ENCODE data around the gene RHOT1.

Gene RHOT1

DNA sequence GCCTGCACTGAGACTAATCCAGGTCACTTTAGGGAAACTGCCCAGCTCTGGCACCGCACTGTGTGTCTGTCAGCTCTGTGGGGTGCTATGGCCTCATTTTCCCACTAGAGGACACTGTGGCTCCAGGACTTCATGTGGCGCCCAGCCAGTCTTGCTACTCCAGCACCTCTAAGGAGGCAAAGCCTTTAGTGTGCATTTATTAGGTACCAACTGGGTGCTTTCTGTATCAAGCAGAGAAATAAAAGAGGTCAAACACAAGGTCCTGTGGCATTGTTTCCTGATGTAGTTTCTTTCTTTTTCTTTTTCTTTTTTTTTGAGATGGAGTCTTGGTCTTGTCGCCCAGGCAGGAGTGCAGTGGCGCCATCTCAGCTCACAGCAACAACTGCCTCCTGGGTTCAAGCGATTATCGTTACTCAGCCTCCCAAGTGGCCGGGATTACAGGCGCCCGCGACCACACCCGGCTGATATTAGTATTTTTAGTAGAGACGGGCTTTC is 110.9 kb downstream of the RHOT1 start:
- H3K79me2 ChIP-seq (ENCODE audit: control insufficient read depth, insufficient read depth, low read length, poor library complexity), result no peaks in the 10 kb centered on the region
- H3K4me2 ChIP-seq (ENCODE audit: low read length), result no peak overlapping the region

GRCh38 chr17:32256012-32256700 is 113.9 kb downstream of the RHOT1 start:
- Histone ChIP-seq H2AFZ (ENCODE audit: insufficient read depth, low read length, poor library complexity) (no peak overlapping the region), H2BK5ac (ENCODE audit: low read depth, low read length, poor library complexity) (no peak overlapping the region), H4K12ac (ENCODE audit: low read depth, low read length) (no peak overlapping the region), H3K14ac (ENCODE audit: low read length) (no peak overlapping the region), H3K27me3 (ENCODE audit: insufficient read depth, low read length) (no peaks in the 10 kb centered on the region), H3K79me1 (ENCODE audit: low read length) (no peaks in the 10 kb centered on the region), H3K79me2 (ENCODE audit: control insufficient read depth, insufficient read depth, low read length, poor library complexity) (no peaks in the 10 kb centered on the region), H3K9me3 (ENCODE audit: insufficient read depth, low read depth, low read length) (no peaks in the 10 kb centered on the region), H2BK120ac (ENCODE audit: insufficient read depth, low read length, poor library complexity) (no peak overlapping the region), H2BK12ac (ENCODE audit: low read length) (no peak overlapping the region), H3K23ac (ENCODE audit: low read length) (no peak overlapping the region), H3K4me3 (ENCODE audit: low read depth, low read length) (peak overlapping the region; percentile 30), H3K4ac (ENCODE audit: low read depth, low read length) (no peak overlapping the region), H2AK5ac (ENCODE audit: low read length) (no peak overlapping the region), H3K4me1 (ENCODE audit: control insufficient read depth in 1 of 2, insufficient read depth in 2 of 2, low read length in 2 of 2) (no peaks in the 10 kb centered on the region), H3K9ac (ENCODE audit: low read length) (no peak overlapping the region), H3K27ac (ENCODE audit: low read depth, low read length) (no peak overlapping the region), H4K91ac (ENCODE audit: low read depth, low read length) (no peak overlapping the region), H3K36me3 (ENCODE audit: control insufficient read depth in 1 of 2, insufficient read depth in 2 of 2, low read length in 2 of 2) (no peaks in the 10 kb centered on the region), H4K8ac (ENCODE audit: low read depth, low read length) (no peak overlapping the region), H3K18ac (ENCODE audit: low read length) (no peak overlapping the region), H3K4me2 (ENCODE audit: low read length) (no peak overlapping the region)
- no CpG with 5 or more reads among the region's 9 CpGs for WGBS (ENCODE audit: extremely low coverage, insufficient coverage, insufficient read length)
- DNase-seq, result no peak

More for the DNA sequence above, 110.9 kb downstream of the RHOT1 start:
- WGBS (ENCODE audit: extremely low coverage, insufficient coverage, insufficient read length), result no CpG with 5 or more reads among the region's 12 CpGs
- Histone ChIP-seq H3K4ac (ENCODE audit: low read depth, low read length) (no peak overlapping the region), H3K9me3 (ENCODE audit: insufficient read depth, low read depth, low read length) (no peaks in the 10 kb centered on the region), H3K27ac (ENCODE audit: low read depth, low read length) (no peak overlapping the region), H2BK5ac (ENCODE audit: low read depth, low read length, poor library complexity) (no peak overlapping the region), H2AK5ac (ENCODE audit: low read length) (no peak overlapping the region), H3K4me3 (ENCODE audit: low read depth, low read length) (no peak overlapping the region), H2BK12ac (ENCODE audit: low read length) (no peak overlapping the region), H3K9ac (ENCODE audit: low read length) (no peak overlapping the region), H3K23ac (ENCODE audit: low read length) (no peak overlapping the region), H4K8ac (ENCODE audit: low read depth, low read length) (no peak overlapping the region), H3K79me1 (ENCODE audit: low read length) (no peaks in the 10 kb centered on the region), H3K14ac (ENCODE audit: low read length) (no peak overlapping the region), H2BK120ac (ENCODE audit: insufficient read depth, low read length, poor library complexity) (no peak overlapping the region), H3K18ac (ENCODE audit: low read length) (no peak overlapping the region), H3K4me1 (ENCODE audit: control insufficient read depth in 1 of 2, insufficient read depth in 2 of 2, low read length in 2 of 2) (no peaks in the 10 kb centered on the region), H4K12ac (ENCODE audit: low read depth, low read length) (no peak overlapping the region), H2AFZ (ENCODE audit: insufficient read depth, low read length, poor library complexity) (no peak overlapping the region), H3K36me3 (ENCODE audit: control insufficient read depth in 1 of 2, insufficient read depth in 2 of 2, low read length in 2 of 2) (no peaks in the 10 kb centered on the region), H4K91ac (ENCODE audit: low read depth, low read length) (no peak overlapping the region), H3K27me3 (ENCODE audit: insufficient read depth, low read length) (no peaks in the 10 kb centered on the region)
- DNase-seq, result peak; percentile 81 to 91

DNA sequence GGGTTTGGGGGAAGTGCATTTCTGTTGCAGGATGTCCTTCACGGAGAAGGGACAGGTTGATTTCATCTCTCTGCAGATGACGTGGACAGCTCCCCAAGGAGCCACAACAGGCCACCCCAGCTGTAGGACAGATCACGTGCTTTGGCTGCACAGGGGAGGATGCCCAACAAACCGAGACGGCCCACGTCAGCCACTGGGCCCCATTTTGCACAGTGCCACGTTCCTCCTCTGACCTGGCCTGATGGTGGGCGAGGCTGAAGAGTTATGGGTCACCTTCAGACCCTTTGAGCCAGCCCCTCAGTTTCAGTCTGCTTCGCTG is 114.4 kb downstream of the RHOT1 start:
- no peak overlapping the region for H2BK12ac ChIP-seq (ENCODE audit: low read length)
- H2BK120ac ChIP-seq (ENCODE audit: insufficient read depth, low read length, poor library complexity), result no peak overlapping the region
- peak overlapping the region; percentile 30 for H3K4me3 ChIP-seq (ENCODE audit: low read depth, low read length)
- no peak overlapping the region for H2AK5ac ChIP-seq (ENCODE audit: low read length)
- no peak overlapping the region for H3K27ac ChIP-seq (ENCODE audit: low read depth, low read length)
- no peak overlapping the region for H4K12ac ChIP-seq (ENCODE audit: low read depth, low read length)
- no peak overlapping the region for H2AFZ ChIP-seq (ENCODE audit: insufficient read depth, low read length, poor library complexity)
- H4K91ac ChIP-seq (ENCODE audit: low read depth, low read length), result no peak overlapping the region
- no peak overlapping the region for H2BK5ac ChIP-seq (ENCODE audit: low read depth, low read length, poor library complexity)
- no peaks in the 10 kb centered on the region for H3K79me1 ChIP-seq (ENCODE audit: low read length)
- H3K79me2 ChIP-seq (ENCODE audit: control insufficient read depth, insufficient read depth, low read length, poor library complexity), result no peaks in the 10 kb centered on the region
- H3K9ac ChIP-seq (ENCODE audit: low read length), result no peak overlapping the region
- DNase-seq, result no peak
- H3K9me3 ChIP-seq (ENCODE audit: insufficient read depth, low read depth, low read length), result no peaks in the 10 kb centered on the region
- no peak overlapping the region for H4K8ac ChIP-seq (ENCODE audit: low read depth, low read length)
- H3K4ac ChIP-seq (ENCODE audit: low read depth, low read length), result no peak overlapping the region
- no peak overlapping the region for H3K23ac ChIP-seq (ENCODE audit: low read length)
- no peak overlapping the region for H3K4me2 ChIP-seq (ENCODE audit: low read length)
- H3K4me1 ChIP-seq (ENCODE audit: control insufficient read depth in 1 of 2, insufficient read depth in 2 of 2, low read length in 2 of 2), result no peaks in the 10 kb centered on the region
- no peak overlapping the region for H3K18ac ChIP-seq (ENCODE audit: low read length)
- no CpG with 5 or more reads among the region's 9 CpGs for WGBS (ENCODE audit: extremely low coverage, insufficient coverage, insufficient read length)
- H3K14ac ChIP-seq (ENCODE audit: low read length), result no peak overlapping the region
- no peaks in the 10 kb centered on the region for H3K27me3 ChIP-seq (ENCODE audit: insufficient read depth, low read length)
- H3K36me3 ChIP-seq (ENCODE audit: control insufficient read depth in 1 of 2, insufficient read depth in 2 of 2, low read length in 2 of 2), result no peaks in the 10 kb centered on the region

DNA sequence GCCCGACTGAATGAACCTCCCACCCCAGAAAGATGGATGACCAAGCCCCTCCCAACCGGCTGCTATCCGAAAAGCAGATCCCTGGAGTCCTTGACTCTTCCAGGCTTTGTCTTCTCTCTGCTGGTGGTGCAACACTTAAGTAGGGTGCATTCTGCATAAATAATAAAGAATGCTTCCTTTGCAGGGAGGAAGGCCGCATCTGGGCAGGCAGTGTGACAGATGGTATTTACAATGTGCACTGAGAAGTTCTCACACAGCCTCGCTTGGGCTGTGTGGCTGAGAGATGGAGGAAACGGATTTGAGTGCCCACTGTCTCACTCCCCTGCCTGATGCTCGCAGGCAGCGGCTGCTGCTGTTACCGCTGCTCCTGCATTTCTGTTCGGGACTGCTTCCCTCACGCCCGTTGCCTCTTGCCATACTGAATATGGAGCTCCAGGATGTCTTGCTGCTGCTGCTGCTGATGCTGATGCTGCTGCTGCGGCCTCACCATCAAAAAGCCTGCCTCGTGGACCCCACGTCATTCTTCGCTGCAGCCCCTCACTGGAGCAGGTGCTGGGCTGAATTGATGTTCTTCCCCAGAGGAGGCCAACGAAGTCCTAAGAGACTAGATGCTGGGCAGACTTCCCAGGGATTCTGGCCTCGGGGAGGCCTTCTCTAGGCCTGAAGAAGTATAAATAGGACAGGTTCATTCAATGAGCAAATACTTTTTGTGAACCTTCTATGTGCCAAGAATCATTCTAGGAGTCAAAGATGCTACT is 116.3 kb downstream of the RHOT1 start:
- H3K14ac ChIP-seq (ENCODE audit: low read length), result no peak overlapping the region
- H3K36me3 ChIP-seq (ENCODE audit: control insufficient read depth in 1 of 2, insufficient read depth in 2 of 2, low read length in 2 of 2), result no peaks in the 10 kb centered on the region
- H4K12ac ChIP-seq (ENCODE audit: low read depth, low read length), result no peak overlapping the region
- H2BK5ac ChIP-seq (ENCODE audit: low read depth, low read length, poor library complexity), result no peak overlapping the region
- no peak for DNase-seq
- no peak overlapping the region for H2AFZ ChIP-seq (ENCODE audit: insufficient read depth, low read length, poor library complexity)
- H3K79me1 ChIP-seq (ENCODE audit: low read length), result no peaks in the 10 kb centered on the region
- no peak overlapping the region for H2AK5ac ChIP-seq (ENCODE audit: low read length)
- no peak overlapping the region for H3K23ac ChIP-seq (ENCODE audit: low read length)
- no CpG with 5 or more reads among the region's 18 CpGs for WGBS (ENCODE audit: extremely low coverage, insufficient coverage, insufficient read length)
- no peak overlapping the region for H3K27ac ChIP-seq (ENCODE audit: low read depth, low read length)
- H3K9me3 ChIP-seq (ENCODE audit: insufficient read depth, low read depth, low read length), result peaks cover 3% of the 10 kb centered on the region
- H3K4me1 ChIP-seq (ENCODE audit: control insufficient read depth in 1 of 2, insufficient read depth in 2 of 2, low read length in 2 of 2), result no peaks in the 10 kb centered on the region
- no peak overlapping the region for H3K18ac ChIP-seq (ENCODE audit: low read length)
- H3K4ac ChIP-seq (ENCODE audit: low read depth, low read length), result no peak overlapping the region
- H2BK120ac ChIP-seq (ENCODE audit: insufficient read depth, low read length, poor library complexity), result no peak overlapping the region
- H4K91ac ChIP-seq (ENCODE audit: low read depth, low read length), result no peak overlapping the region
- H3K4me2 ChIP-seq (ENCODE audit: low read length), result no peak overlapping the region
- no peak overlapping the region for H3K4me3 ChIP-seq (ENCODE audit: low read depth, low read length)
- H4K8ac ChIP-seq (ENCODE audit: low read depth, low read length), result no peak overlapping the region
- peaks cover under 1% of the 10 kb centered on the region for H3K27me3 ChIP-seq (ENCODE audit: insufficient read depth, low read length)
- no peak overlapping the region for H2BK12ac ChIP-seq (ENCODE audit: low read length)
- H3K79me2 ChIP-seq (ENCODE audit: control insufficient read depth, insufficient read depth, low read length, poor library complexity), result no peaks in the 10 kb centered on the region
- no peak overlapping the region for H3K9ac ChIP-seq (ENCODE audit: low read length)

All from trophoblast cell (in vitro differentiated cells and primary cell).